Left ventricle myocardium inferior (tissue), 1 donor: Measurements from ENCODE around the gene SGCD. TPM values are rescaled to one million over a fixed set of nuclear protein-coding genes. Genes with fewer than 3 reads are reported as not detected.

Experiments
- DNase-seq: peaks from one replicate; pipeline ENCODE4 v3.0.0-alpha.2; 2020
- H3K27ac ChIP-seq: fragments of 200-600 bp; replicated peaks from 2 replicates; pipeline ENCODE4 v1.8.0; 2021
- H3K27me3 ChIP-seq: fragments of 200-600 bp; 2 replicates; pipeline ENCODE4 v1.8.0; 2021; ENCODE audit warnings: low read depth
- H3K36me3 ChIP-seq: fragments of 200-600 bp; 2 replicates; pipeline ENCODE4 v1.8.0; 2021
- H3K4me1 ChIP-seq: fragments of 200-600 bp; 2 replicates; pipeline ENCODE4 v1.8.0; 2021
- H3K4me3 ChIP-seq: fragments of 200-600 bp; 2 replicates; pipeline ENCODE4 v1.8.0; 2021; ENCODE audit warnings: mild to moderate bottlenecking, moderate library complexity
- H3K9me3 ChIP-seq: fragments of 200-600 bp; replicated peaks from 2 replicates; pipeline ENCODE4 v1.8.0; 2021
- intact Hi-C: fragments of 100-400 bp; cut with micrococcal nuclease; formaldehyde crosslinking; loops from one replicate; pipeline ENCODE4 v1.11.0; 2022
- total RNA-seq: library from RNA; stranded (reverse); fragmentation: NEBNext Ultra II Directional; extraction: Animal tissue kit (Norgen Biotek cat#: 25700); gene quantifications from one replicate; pipeline ENCODE4 v1.2.1, GENCODE V29; 2021
- TF ChIP-seq, protein P1 (sequence below): fragments of 200-600 bp; IDR thresholded peaks from 2 replicates; pipeline ENCODE4 v1.8.0; 2021; ENCODE audit warnings: antibody characterized with exemption, mild to moderate bottlenecking, borderline replicate concordance
- donor health status: DM: no; HTN: yes; CAD: no; lungs with severe emphysema.

Gene SGCD
- total RNA-seq, 1 donor from 2014 or later, result 98.7 TPM

- H3K4me1 ChIP-seq, result no peaks in the 10 kb centered on the region
- intact Hi-C loops, result no loop called here
- H3K27ac ChIP-seq, result no peak overlapping the region
- no peaks in the 10 kb centered on the region for H3K36me3 ChIP-seq
- no peaks in the 10 kb centered on the region for H3K27me3 ChIP-seq
- DNase-seq, result no peak
- no peak overlapping the region for H3K4me3 ChIP-seq
- peaks cover 7% of the 10 kb centered on the region for H3K9me3 ChIP-seq
- TF ChIP-seq, protein P1, sequence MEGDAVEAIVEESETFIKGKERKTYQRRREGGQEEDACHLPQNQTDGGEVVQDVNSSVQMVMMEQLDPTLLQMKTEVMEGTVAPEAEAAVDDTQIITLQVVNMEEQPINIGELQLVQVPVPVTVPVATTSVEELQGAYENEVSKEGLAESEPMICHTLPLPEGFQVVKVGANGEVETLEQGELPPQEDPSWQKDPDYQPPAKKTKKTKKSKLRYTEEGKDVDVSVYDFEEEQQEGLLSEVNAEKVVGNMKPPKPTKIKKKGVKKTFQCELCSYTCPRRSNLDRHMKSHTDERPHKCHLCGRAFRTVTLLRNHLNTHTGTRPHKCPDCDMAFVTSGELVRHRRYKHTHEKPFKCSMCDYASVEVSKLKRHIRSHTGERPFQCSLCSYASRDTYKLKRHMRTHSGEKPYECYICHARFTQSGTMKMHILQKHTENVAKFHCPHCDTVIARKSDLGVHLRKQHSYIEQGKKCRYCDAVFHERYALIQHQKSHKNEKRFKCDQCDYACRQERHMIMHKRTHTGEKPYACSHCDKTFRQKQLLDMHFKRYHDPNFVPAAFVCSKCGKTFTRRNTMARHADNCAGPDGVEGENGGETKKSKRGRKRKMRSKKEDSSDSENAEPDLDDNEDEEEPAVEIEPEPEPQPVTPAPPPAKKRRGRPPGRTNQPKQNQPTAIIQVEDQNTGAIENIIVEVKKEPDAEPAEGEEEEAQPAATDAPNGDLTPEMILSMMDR, result peak; percentile 59
These were observed 489.1 kb downstream of the SGCD start for GRCh38 chr5:156815988-156816599.
